HepG2 (cell line): Measurements from ENCODE around the gene PRSS53. TPM values are rescaled to one million over a fixed set of nuclear protein-coding genes. Genes with fewer than 3 reads are reported as not detected.

ENCODE experiments used
- AGO2 ChIP-seq: fragments of 200-400 bp; formaldehyde crosslinking; optimal IDR thresholded peaks from 2 replicates; pipeline ENCODE3; 2017; ENCODE audit warnings: mild to moderate bottlenecking, low read depth, low read length, moderate library complexity
- AHR ChIP-seq: IDR thresholded peaks from 2 replicates; pipeline ENCODE4 v1.6.1; 2018; ENCODE audit warnings: missing genetic modification reagents, missing compliant biosample characterization
- BORCS8-MEF2B ChIP-seq: sonication (generic); formaldehyde crosslinking; IDR thresholded peaks from 2 replicates; pipeline ENCODE4 v1.8.0; 2022; ENCODE audit warnings: mild to moderate bottlenecking, missing genetic modification reagents
- CREB1 ChIP-seq, 2 experiments: fragments of 450-650 bp in 1 of 2; IDR thresholded peaks; 2 replicates each; pipeline ENCODE4 v1.6.1; 2016 to 2017; ENCODE audit warnings: control low read depth in 1 of 2, mild to moderate bottlenecking in 1 of 2, missing compliant biosample characterization in 1 of 2, missing genetic modification characterization in 1 of 2
- EHMT2 ChIP-seq: fragments of 200-600 bp; sonication (generic); IDR thresholded peaks from 2 replicates; pipeline ENCODE4 v1.7.0; 2017; ENCODE audit warnings: antibody characterized with exemption, low read depth, low read length, borderline replicate concordance
- NR2C2 ChIP-seq: sonication (generic); formaldehyde crosslinking; IDR thresholded peaks from 2 replicates; pipeline ENCODE4 v1.4.0; 2020; ENCODE audit warnings: missing genetic modification reagents, mild to moderate bottlenecking, moderate library complexity, borderline replicate concordance
- PCBP1 ChIP-seq: fragments of 200-400 bp; formaldehyde crosslinking; IDR thresholded peaks from 2 replicates; pipeline ENCODE4 v1.6.1; 2017; ENCODE audit warnings: mild to moderate bottlenecking, low read depth, low read length, borderline replicate concordance
- TARDBP ChIP-seq: sonication (generic); formaldehyde crosslinking; IDR thresholded peaks from 2 replicates; pipeline ENCODE4 v1.8.0; 2022; ENCODE audit warnings: mild to moderate bottlenecking, missing genetic modification reagents
- ZNF431 ChIP-seq: sonication (generic); formaldehyde crosslinking; IDR thresholded peaks from 2 replicates; pipeline ENCODE4 v1.9.0; 2022; ENCODE audit warnings: missing genetic modification reagents, low read depth, mild to moderate bottlenecking, borderline replicate concordance
- ZNF451 ChIP-seq: sonication (generic); formaldehyde crosslinking; IDR thresholded peaks from 2 replicates; pipeline ENCODE4 v1.5.0; 2020; ENCODE audit warnings: mild to moderate bottlenecking, missing genetic modification reagents
- ZNF567 ChIP-seq: sonication (generic); formaldehyde crosslinking; IDR thresholded peaks from 2 replicates; pipeline ENCODE4 v1.8.1; 2023; ENCODE audit warnings: mild to moderate bottlenecking, missing genetic modification reagents, borderline replicate concordance
- ZNF678 ChIP-seq: sonication (generic); formaldehyde crosslinking; IDR thresholded peaks from 2 replicates; pipeline ENCODE4 v1.4.0; 2020; ENCODE audit warnings: mild to moderate bottlenecking, missing genetic modification reagents
- ZNF703 ChIP-seq: sonication (generic); formaldehyde crosslinking; IDR thresholded peaks from 2 replicates; pipeline ENCODE4 v1.5.1; 2020; ENCODE audit warnings: missing genetic modification reagents, mild to moderate bottlenecking, moderate library complexity, borderline replicate concordance
- ZSCAN12 ChIP-seq: sonication (generic); formaldehyde crosslinking; IDR thresholded peaks from 2 replicates; pipeline ENCODE4 v1.9.0; 2021; ENCODE audit warnings: mild to moderate bottlenecking, missing genetic modification reagents
- polyA plus RNA-seq, 8 experiments: library from polyadenylated mRNA; depleted of rRNA in 3 of 8; stranded (reverse) in 7 of 8; unstranded in 1 of 8; fragments of >200 nt; fragmentation: Illumina TruSeq in 4 of 8; extraction: Trizol in 4 of 8; gene quantifications; 2 replicates each; pipeline versions ENCODE4 v1.2.1 to v1.2.3, GENCODE V29; 2011 to 2016; ENCODE audit warnings: low read depth in 4 of 8, missing spikeins in 1 of 8, mixed read lengths in 1 of 8; ENCODE audit not compliant: insufficient read depth in 1 of 8
- total RNA-seq, 5 experiments: library from RNA; depleted of rRNA; stranded (reverse); fragments of >200 nt; fragmentation: Illumina TruSeq; extraction: Trizol; gene quantifications; 2 replicates each; pipeline ENCODE4 v1.2.3, GENCODE V29; 2016; ENCODE audit warnings: low read depth in 1 of 5
- TF ChIP-seq, protein P1 (sequence below): fragments of 450-650 bp; IDR thresholded peaks from 2 replicates; pipeline ENCODE4 v1.6.1; 2016
- TF ChIP-seq, protein P2 (sequence below): sonication (generic); formaldehyde crosslinking; IDR thresholded peaks from 2 replicates; pipeline ENCODE4 v1.4.0; 2020; ENCODE audit warnings: mild to moderate bottlenecking, missing genetic modification reagents, borderline replicate concordance
- TF ChIP-seq, protein P3 (sequence below): sonication (generic); formaldehyde crosslinking; IDR thresholded peaks from 2 replicates; pipeline ENCODE4 v1.5.1; 2020; ENCODE audit warnings: mild to moderate bottlenecking, missing genetic modification reagents, moderate library complexity
- TF ChIP-seq, protein P4 (sequence below): sonication (generic); formaldehyde crosslinking; IDR thresholded peaks from 2 replicates; pipeline ENCODE4 v1.5.0; 2020; ENCODE audit warnings: missing genetic modification reagents

Gene PRSS53
- total and polyA plus RNA-seq, 2 of the 13 experiments (the other 11 are each of a cell fraction or from before 2014, with no cell fraction given) = 2.2 to 7.4 TPM

DNA sequence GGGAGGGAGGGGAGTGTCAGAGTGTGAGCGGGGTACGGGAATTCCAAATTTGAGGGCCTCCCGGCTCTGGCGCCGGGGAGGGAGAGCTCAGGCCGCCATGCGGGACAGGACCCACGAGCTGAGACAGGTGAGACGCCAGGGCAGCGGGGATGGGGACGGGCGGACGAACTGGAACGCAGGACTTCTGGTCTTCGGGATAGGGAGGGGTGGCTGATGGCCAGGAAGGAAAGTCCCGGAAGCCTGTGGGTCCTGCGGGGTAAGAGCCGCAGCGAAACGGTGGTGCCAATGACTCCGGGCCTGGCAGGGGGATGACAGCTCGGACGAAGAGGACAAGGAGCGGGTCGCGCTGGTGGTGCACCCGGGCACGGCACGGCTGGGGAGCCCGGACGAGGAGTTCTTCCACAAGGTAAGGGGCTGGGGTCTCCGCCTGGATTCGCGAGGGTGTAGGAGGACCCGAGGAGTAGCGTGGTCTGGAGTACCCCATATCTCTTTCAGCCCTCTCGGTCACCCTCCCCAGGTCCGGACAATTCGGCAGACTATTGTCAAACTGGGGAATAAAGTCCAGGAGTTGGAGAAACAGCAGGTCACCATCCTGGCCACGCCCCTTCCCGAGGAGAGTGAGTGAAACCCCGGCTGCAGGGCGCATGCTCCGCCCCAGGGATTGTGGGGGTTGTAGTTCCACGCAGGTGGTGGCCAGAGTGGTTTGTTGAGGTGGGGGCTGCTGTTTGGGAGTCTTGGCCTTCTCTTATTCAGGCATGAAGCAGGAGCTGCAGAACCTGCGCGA is 54.8 kb downstream of the PRSS53 start (continued):
- TF ChIP-seq ZNF703 (CRISPR knock-in tag) = no peak; the same call in 1 of the 2 replicates
- TF ChIP-seq, protein P1, sequence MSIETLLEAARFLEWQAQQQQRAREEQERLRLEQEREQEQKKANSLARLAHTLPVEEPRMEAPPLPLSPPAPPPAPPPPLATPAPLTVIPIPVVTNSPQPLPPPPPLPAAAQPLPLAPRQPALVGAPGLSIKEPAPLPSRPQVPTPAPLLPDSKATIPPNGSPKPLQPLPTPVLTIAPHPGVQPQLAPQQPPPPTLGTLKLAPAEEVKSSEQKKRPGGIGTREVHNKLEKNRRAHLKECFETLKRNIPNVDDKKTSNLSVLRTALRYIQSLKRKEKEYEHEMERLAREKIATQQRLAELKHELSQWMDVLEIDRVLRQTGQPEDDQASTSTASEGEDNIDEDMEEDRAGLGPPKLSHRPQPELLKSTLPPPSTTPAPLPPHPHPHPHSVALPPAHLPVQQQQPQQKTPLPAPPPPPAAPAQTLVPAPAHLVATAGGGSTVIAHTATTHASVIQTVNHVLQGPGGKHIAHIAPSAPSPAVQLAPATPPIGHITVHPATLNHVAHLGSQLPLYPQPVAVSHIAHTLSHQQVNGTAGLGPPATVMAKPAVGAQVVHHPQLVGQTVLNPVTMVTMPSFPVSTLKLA = peak; percentile 82
- TF ChIP-seq TARDBP (CRISPR knock-in tag) = no peak
- TF ChIP-seq, protein P2, sequence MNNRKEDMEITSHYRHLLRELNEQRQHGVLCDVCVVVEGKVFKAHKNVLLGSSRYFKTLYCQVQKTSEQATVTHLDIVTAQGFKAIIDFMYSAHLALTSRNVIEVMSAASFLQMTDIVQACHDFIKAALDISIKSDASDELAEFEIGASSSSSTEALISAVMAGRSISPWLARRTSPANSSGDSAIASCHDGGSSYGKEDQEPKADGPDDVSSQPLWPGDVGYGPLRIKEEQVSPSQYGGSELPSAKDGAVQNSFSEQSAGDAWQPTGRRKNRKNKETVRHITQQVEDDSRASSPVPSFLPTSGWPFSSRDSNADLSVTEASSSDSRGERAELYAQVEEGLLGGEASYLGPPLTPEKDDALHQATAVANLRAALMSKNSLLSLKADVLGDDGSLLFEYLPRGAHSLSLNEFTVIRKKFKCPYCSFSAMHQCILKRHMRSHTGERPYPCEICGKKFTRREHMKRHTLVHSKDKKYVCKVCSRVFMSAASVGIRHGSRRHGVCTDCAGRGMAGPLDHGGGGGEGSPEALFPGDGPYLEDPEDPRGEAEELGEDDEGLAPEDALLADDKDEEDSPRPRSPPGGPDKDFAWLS (CRISPR knock-in tag) = no peak
- no peak for TF ChIP-seq CREB1 (IDR thresholded peaks at IDR 0.05)
- TF ChIP-seq CREB1 (CRISPR knock-in tag; IDR thresholded peaks at IDR 0.05) = no peak
- 0 out of 2 replicates have a peak, but pooled peaks have one; percentile 60 for TF ChIP-seq ZNF451
- TF ChIP-seq ZNF567 (CRISPR knock-in tag) = no peak; the same call in 1 of the 2 replicates
- TF ChIP-seq AGO2 = peak; percentile 77
- peak; percentile 59; the same call in 1 of the 2 replicates for TF ChIP-seq PCBP1
- peak; percentile 21; the same call in 1 of the 2 replicates for TF ChIP-seq BORCS8-MEF2B (CRISPR knock-in tag)
- TF ChIP-seq NR2C2 (CRISPR knock-in tag) = peak; percentile 68
- TF ChIP-seq ZSCAN12 (CRISPR knock-in tag) = 0 out of 2 replicates have a peak, but pooled peaks have one; percentile 35
- TF ChIP-seq EHMT2 = no peak
- TF ChIP-seq, protein P3, sequence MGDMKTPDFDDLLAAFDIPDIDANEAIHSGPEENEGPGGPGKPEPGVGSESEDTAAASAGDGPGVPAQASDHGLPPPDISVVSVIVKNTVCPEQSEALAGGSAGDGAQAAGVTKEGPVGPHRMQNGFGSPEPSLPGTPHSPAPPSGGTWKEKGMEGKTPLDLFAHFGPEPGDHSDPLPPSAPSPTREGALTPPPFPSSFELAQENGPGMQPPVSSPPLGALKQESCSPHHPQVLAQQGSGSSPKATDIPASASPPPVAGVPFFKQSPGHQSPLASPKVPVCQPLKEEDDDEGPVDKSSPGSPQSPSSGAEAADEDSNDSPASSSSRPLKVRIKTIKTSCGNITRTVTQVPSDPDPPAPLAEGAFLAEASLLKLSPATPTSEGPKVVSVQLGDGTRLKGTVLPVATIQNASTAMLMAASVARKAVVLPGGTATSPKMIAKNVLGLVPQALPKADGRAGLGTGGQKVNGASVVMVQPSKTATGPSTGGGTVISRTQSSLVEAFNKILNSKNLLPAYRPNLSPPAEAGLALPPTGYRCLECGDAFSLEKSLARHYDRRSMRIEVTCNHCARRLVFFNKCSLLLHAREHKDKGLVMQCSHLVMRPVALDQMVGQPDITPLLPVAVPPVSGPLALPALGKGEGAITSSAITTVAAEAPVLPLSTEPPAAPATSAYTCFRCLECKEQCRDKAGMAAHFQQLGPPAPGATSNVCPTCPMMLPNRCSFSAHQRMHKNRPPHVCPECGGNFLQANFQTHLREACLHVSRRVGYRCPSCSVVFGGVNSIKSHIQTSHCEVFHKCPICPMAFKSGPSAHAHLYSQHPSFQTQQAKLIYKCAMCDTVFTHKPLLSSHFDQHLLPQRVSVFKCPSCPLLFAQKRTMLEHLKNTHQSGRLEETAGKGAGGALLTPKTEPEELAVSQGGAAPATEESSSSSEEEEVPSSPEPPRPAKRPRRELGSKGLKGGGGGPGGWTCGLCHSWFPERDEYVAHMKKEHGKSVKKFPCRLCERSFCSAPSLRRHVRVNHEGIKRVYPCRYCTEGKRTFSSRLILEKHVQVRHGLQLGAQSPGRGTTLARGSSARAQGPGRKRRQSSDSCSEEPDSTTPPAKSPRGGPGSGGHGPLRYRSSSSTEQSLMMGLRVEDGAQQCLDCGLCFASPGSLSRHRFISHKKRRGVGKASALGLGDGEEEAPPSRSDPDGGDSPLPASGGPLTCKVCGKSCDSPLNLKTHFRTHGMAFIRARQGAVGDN (CRISPR knock-in tag) = no peak
- no peak; the same call in 1 of the 2 replicates for TF ChIP-seq AHR
- TF ChIP-seq, protein P4, sequence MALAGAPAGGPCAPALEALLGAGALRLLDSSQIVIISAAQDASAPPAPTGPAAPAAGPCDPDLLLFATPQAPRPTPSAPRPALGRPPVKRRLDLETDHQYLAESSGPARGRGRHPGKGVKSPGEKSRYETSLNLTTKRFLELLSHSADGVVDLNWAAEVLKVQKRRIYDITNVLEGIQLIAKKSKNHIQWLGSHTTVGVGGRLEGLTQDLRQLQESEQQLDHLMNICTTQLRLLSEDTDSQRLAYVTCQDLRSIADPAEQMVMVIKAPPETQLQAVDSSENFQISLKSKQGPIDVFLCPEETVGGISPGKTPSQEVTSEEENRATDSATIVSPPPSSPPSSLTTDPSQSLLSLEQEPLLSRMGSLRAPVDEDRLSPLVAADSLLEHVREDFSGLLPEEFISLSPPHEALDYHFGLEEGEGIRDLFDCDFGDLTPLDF = no peak; the same call in 1 of the 2 replicates
- 0 out of 2 replicates have a peak, but pooled peaks have one; percentile 18 for TF ChIP-seq ZNF431 (CRISPR knock-in tag)
- TF ChIP-seq ZNF678 (CRISPR knock-in tag) = no peak
